NCI-H226 (cell line): Measurements from ENCODE around the gene SHROOM4.

Experiments used
- DNase-seq: peaks from one replicate; pipeline ENCODE4 v3.0.0-alpha.2; 2015

The SHROOM4 gene

DNA sequence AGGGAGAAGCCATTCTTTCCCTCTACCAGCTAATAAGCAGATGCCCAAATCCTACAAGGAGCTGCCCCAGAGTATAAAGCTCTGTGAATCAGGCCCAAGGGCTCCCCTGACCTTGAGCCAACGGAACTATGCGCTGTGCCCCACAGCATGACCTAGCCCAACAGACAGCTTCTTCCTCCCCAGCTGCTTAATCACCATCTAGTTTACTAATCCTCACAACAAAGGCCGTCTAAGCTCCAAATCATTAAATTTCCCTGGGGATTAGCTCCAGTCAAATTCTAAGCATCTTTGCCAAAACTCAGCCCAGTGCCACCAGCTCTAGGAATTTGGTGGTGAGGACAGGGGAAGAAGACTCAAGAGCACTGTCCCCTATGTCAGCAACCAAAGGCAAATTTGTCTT lies 113.1 kb downstream of the SHROOM4 start:
- DNase-seq, result no peak

DNA sequence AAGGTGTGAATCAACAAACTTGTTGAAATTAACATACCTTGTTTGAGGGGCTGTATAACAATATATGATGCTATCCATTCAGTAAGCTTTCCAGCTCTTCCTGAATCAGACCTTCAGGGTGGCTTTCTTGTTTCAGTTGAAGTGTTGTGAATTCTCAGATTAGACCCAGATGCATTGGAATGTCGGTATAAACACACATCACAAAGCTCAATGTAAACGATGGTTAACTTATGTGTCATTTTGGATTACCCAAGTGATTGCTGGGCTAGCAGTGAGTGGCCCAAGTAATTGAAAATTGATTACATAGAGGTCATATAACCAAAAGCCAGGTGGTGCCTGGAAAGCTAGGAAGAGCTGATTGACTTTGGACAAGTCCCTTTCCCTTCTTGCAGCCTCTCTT lies 115.0 kb downstream of the SHROOM4 start:
- no peak for DNase-seq

DNA sequence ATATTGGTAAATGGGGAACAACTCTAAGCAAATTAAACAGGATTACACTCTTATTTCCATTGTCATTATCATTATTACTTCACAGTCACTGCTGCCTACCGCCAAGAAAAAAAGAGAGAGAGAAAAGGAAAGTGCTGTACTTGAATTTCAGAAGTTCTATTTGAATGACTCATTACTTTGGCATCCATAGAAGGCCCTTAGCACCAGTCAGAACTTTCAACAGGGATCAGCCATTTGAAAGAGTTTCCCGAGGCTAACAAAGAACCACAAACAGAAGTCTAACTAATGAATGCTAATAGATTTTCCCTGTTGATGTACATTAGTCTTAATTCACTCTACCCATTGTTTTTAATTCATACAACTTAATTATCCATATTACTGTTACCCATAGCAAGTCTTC lies 116.3 kb downstream of the SHROOM4 start:
- peak; percentile 1 for DNase-seq

DNA sequence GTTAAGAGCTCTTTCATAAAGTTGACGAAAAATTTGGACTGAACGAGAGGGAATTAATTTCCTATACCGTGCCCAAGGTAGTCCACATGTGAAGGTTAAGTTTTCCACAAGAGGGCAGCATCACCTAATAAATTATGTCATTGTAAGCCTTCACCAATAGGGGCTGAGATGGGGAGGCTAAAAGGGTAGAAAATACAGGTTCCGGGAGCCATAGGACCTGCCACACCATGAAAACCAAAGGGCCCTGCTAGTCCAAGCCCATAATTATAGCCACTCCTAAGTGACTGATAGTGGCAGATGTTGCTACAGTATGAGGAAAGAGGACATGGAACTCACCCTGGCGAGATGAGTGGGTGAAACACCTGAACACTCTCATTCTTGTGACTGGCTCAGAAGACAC lies 122.2 kb downstream of the SHROOM4 start:
- peak; percentile 1 for DNase-seq

DNA sequence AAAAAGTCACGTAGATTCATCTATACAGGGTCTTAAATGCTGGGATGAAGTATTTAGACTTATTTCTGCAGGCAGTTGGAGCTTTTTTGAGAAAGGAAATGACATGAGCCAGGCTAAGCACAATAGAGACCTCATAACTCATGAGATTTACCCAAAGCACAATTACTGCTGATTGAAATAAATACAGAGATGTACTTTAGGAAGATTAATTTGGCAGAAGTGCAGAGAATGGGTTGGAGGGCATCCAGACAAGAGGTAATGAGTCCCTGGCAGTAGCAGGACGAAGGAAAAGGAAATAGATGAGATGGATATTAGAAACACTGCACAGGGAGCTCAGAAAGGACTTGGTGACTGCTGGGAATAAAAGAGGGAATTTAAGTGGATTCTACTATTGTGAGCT lies 129.1 kb downstream of the SHROOM4 start:
- no peak for DNase-seq

DNA sequence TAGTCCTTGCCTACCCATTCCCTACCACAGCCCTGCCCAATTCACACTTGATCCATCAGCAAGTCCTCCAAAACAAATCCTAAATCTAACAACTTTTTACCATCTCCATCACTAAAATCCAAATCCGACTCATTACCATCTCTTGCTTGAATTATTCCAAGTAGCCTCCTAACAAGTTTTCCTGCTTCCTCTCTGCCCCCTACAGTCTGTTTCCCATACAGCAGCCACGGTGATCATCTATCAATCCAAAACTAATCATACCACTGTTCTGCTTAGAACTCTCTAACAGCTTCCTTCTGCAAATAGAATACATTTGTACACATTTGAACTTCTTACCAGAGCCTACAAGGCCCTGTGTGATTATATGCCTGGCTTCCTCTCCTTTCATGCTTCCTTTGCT lies 133.0 kb downstream of the SHROOM4 start:
- DNase-seq, result no peak

DNA sequence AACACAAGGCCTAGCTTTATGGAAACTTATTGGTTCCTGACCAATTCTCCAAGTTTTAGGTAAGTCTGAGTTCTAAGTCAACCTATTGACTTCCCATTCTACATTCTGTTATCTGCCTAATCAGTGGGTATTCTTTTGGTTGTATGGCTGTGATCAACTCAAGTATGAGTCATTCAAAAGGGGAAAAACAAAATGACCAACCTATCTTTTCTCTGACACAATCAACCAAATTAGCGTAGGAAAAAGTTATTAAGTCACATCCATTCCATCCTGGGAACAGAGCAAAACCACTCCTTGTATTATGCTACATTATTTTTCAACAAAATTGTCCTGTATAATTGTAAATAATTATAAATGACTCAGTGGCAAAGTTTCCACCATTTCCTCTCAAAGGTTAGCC lies 136.2 kb downstream of the SHROOM4 start:
- DNase-seq, result no peak

DNA sequence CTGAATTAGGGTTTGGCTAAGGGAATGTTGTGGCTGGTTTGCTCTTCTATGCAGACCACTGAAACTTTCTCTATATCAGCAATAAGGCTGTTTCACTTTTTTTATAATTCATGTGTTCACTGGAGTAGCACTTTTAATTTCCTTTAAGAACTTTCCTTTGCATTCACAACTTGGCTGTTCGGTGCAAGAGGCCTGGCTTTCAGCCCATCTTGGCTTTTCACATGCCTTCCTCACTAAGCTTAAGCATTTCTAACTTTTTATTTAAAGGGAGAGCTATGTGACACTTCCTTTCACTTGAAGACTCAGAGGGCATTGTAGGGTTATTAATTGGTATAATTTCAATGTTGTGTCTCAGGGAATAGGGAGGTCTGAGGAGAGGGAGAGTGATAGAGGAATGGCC lies 142.3 kb downstream of the SHROOM4 start:
- no peak for DNase-seq

DNA sequence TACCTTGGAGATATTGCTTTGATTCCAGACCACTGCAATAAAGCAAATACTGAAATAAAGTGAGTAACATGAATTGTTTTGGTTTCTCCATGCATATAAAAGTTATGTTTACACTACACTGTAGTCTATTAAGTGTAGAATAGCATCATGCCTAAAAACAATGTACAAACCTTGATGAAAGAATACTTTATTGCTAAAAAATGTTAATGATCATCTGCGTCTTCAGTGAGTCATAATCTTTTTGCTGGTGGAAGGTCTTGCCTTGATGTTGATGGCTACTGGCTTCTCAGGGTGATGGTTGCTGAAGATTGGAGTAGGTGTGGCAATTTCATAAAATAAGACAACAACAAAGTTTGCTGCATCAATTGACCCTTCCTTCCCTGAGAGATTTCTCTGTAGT lies 145.1 kb downstream of the SHROOM4 start:
- DNase-seq, result no peak

DNA sequence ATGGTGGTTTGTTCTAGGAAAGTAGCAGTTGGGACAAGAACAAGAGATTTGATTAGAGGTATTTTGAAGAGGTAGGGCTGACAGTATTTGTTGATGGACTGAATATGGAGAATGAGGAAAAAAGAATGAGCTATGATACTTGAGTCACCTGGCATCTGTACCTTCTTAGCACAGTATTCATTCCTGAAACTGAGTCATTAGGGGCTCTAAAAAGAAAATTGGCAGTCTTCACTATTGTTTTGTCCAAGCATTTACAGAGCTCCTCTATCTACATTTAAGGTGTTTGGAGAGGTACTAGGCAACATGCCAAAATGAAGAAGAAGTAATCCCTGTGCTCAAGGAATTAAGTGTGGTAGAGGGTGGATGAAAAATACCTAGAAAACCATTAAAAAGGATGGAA lies 165.8 kb downstream of the SHROOM4 start:
- DNase-seq, result no peak

DNA sequence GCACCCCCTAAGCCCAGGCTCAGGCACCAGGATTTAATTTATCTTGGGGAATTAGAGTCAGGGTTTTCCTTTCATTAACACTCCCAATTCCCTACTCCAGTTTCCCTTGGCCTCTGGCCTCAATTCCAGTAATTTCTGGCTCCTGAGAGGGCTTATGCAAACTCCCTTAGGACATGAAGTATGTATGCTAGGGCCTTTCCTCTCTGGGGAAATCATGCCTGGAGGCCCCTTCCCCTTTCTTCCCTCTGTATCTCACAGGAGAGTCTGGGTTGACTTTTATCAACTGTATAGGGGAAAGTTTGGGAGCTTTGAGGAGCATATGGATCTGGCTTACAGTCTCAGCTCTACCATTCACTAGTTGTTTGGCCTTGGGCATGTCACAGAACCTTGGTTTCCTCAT lies 169.5 kb downstream of the SHROOM4 start:
- no peak for DNase-seq

DNA sequence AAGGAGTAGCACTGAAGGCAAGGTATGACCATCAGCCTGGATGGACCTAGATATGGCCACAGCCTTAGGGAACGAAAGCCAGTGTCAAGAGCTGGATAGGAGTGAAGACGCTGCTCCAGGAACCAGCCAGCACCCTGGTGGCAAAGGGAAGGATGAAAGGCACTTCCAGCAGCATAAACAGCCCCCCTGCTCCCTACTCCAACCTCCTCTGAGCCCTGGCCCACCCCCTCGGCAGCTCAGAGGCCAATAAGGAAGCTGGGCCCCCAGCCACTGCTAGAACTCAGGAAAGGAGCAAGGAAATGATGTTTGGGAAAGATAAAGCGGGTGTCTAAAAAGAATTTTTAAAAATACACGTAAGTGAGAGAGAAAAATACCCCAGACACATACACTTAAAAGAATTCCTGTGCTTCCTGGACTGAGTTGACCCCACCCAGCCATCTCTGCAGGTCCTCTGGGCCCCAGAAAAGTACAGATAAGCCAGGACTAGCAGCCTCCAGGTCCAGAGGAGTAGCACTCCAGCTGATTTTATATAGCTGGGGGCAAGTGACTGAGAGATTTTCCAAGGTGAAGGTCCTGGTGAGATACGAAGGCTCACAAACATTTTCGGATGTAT lies 170.4 kb downstream of the SHROOM4 start:
- no peak for DNase-seq

DNA sequence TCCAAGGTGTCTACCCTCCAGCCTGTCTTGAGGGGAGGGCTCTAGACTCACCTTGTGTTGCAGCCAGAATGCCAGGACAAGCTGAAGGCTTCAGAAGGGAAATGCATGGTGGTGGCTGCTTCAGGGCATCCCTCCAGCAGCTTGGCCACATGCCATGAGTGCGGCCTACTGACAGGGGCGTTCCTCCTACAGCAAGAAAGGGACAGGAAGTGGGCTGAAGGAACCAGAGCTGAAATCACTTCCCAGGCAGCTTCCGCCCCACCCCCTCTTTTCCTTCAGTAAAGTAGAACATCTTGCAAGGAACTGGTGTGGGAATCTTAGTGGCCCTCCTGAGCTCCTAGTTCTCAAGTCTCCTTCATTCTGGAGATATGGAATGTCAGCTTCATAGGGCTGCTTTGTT lies 175.9 kb downstream of the SHROOM4 start:
- DNase-seq, result no peak

DNA sequence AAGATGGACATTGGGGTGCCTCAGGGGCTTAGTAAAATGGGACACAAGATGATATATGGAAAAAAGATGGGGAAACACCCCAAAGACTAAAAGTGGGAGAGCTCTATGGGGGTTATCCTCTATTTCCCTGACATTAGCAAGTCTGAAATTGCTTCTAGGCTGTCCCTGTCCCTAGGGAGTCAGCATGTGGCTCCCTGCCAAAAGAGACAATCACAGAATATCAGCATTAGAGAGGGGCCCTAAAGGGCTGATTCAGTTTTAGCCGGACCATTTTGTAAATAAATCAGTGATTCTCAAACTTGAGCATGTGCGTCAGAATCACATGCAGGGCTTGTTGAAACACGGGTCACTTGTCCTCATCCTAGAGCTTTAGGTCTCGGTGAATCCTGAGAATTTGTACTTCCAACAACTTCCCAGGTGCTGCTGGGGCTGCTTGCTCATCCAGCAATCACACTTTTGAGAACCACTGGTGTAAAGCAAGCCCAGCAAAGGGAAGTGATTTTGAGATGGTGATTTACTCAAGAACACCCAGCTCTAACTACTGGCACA lies 178.1 kb downstream of the SHROOM4 start:
- no peak for DNase-seq

DNA sequence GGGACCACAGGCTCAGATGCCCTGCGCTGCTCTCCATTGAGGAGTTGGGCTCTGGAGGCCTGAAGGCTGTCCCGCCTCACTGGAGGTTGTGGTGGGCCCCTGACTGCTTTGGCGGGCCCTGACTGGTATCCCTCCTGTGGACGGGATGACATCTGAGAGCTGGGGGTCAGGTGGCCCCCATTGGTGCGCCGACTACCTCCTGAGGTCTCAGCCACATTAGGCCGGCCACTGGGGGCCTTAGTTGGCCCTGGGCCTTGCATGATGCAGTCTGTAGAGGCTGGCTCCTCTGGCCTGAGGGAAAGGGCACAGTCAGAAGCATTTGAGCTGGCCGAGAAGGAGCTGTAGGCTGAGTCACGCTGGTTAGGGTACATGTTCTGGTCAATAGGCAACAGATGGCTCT lies 178.8 kb downstream of the SHROOM4 start:
- DNase-seq, result no peak

DNA sequence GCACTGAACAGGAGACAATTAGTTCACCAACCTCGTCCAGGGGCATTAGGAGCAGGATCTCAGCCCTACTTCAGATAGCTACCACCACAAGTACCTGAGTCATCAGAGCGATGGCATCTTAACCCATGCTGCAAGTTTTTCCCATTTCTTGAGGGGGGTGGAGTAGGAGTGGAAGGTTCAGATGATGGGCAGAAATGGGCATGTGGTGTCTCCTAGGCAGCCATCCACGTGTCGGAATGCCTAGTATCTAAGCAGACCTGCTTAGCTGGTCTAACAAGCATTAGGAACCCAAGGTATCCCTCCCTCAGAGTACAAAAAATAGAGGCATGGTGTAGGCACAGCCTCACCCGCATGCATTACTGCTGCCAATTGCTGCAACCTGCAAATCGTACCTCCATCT lies 184.2 kb downstream of the SHROOM4 start:
- no peak for DNase-seq

DNA sequence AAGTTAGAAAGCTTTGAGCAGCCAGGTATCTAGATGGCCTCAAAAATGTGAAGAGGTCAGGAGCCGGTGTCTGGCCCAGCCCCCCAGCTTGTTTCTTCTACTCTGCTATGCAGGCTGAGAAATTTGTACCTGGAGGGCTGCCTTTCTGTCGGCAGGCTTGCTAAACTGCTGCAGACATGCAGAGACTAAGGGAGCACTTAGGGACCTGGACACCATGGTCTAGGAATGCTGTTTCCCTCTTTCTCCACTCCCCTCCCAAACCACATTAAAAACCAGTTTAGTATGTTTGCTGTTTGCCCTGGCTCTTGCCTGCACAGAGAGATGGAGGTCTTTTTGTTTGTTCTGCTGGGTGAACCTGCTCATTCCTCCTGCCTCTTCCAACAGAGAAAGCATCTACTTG lies 186.3 kb downstream of the SHROOM4 start:
- no peak for DNase-seq

DNA sequence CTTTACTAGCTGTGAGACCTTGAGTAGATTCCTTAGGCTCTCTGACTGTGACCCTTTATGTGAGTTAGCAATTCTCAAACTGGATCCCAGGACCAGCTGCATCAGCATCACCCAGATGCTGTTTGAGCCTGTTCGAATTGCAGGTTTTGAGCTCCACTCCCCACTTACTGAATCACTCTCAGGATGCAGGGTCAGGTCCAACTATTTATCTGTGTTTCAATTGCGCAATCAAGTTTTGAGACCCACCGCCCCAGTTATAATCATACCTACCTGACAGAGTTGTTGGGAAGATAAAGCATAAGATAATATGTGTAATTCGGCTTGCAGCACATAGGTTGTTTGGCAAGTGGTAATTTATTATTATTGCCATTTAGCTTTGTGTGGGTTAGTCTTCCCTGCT lies 187.6 kb downstream of the SHROOM4 start:
- DNase-seq, result no peak

DNA sequence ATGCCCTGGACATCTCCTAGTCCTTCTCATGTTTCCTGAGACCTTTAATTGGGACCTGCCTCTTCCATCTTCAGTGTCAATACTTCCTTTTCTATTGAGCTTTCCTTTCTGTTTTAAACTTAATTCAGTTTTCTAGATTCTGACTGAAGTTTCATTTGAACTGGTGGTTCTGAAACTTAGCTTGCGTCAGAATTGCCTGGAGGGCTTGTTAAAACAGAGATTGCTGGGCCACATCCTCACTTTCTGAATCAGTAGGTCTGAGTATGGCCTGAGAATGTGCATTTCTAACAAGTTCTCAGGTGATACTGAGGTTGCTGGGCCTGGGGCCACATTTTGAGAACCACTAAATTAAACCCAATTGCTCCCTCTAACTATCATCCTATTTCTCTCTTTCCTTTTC lies 191.2 kb downstream of the SHROOM4 start:
- DNase-seq, result no peak

DNA sequence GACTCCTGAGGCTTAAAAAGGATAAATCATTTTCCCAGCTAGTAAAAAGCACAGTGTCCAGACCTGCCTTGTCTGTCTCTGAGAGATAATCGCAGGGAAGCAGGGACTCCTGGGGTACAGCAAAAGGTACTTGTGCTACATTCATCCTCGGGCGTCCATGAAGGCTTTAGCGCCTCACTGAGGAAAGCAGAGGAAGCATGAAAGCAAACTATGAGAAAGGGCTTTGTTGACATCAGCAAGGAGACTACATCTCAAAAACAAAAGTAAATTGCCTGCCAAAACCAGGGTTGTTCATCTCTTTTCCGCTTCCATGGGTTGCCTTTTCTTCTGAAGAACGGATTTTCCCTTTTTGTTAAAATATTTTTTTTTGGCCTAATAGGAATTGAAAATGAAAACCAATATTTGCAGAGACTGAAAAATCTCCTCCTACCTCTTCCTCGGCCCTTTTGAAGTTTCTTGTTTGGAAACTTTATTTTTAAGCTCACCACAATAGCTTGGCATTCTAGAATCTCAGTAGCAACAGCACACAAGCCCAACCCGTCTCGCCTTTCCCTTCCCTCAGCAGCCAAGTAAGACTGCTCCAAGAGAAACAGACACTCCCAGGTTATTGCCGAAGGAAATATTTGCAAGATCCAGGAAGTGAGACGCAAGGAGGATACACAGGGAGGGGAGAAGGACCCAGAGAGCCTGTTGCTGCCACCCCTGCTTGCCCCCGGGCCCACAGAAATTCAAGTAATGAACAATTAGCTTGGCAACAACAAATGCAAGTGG lies 195.0 kb downstream of the SHROOM4 start:
- DNase-seq, result no peak

DNA sequence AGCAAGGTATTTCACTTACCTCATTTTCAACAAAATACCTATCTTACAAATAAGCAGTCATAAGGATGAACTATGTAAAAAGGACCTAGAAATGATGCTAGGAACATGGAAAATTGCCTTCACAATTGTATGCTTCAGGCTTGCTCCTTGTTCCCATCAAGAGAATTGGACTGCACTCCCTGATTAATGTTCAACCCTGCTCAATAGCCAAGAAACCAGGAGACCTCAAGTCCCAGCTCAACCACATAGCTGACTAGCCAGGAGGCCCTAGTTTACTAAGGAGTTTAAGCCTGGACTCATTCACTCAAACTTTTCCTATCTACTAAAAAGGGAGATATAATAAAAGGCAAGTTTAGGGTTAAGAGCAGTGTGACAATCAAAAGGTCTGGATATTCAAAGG lies 196.8 kb downstream of the SHROOM4 start:
- no peak for DNase-seq

DNA sequence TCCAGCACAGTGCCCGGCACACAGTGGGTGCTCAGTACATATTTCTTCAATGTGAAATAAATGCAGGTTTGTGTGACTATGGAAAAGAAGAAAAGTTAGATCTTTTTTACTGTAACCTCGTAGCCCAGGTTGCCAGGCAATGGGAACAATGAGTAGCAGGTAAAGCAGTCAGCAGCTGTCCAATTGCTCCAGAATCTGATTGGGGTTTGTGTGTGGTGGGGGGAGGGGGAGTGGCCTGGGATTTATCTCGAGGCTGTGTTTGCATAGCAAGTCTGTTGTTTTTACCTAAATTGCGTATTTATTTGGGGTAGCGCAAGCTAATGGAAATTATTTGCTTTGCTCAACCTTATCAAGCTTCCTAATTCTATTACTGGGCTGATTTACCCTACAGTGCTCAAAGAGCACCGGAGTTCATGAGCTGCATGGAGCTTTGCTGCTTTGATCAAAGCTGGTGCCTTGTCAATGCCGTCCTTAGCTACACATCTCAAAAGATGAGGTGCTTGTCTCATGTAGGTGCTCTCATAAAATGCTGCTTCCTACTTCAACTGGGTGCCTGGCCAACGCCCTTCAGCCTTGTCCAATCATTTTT lies 198.3 kb downstream of the SHROOM4 start:
- no peak for DNase-seq

DNA sequence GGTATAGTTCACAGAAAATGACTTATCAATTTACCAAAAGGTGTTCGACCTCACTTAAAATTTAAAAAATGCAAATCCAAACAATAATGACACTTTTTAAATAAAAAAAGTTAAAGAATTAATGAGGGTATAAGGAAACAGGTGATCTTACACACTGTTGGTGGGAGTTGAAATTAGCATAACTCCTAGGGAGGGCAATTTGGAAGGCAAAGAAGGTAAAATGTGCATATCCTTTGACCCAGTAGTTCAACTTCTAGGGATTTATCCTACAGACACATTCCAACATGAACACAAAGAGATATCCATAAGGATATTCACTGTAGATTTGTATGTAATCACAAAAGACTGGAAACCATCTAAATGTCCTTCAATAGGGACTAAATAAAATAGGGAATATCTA lies 199.5 kb downstream of the SHROOM4 start:
- no peak for DNase-seq

DNA sequence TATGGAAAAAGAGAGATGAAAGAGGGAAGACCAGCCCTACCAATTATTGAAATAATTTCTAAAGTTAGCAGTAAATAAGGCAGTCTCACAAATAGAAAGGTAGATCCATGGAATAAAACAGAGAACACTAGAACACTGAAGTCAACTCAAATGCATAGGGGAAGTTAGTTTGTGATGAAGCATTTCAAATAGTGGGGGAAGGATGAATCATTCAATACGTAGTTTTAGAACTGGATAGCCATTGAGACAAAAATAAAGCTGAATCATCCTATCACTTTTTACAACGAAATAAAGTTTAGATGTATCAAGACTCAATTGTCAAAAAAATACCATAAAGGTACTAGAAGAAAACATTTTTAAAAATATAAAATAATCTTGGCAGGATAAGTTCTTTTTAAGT lies 200.1 kb downstream of the SHROOM4 start:
- no peak for DNase-seq
